ENCODE data around the gene ADRA2B.
A peak's percentile ranks its signal among the peaks of the same experiment; 100 is the strongest.

Gene ADRA2B

GRCh38 chr2:96122391-96122790 lies 6.0 kb upstream of the ADRA2B start:
- DNase-seq = no peak
- in situ Hi-C loops (cut with MboI; ENCODE audit: low pct_unique_long_range_greater_than_20kb, low sequenced_read_pairs) = loop anchor here (25.0 kb wide), 1 partner anchor 110 kb away; no protein-coding TSS in a partner anchor

GRCh38 chr2:96121414-96121813 lies 5.0 kb upstream of the ADRA2B start:
- DNase-seq = no peak
- in situ Hi-C loops (cut with MboI; ENCODE audit: low pct_unique_long_range_greater_than_20kb, low sequenced_read_pairs) = loop anchor here (25.0 kb wide), 1 partner anchor 109 kb away; no protein-coding TSS in a partner anchor

- DNase-seq = no peak
- in situ Hi-C loops (cut with MboI; ENCODE audit: low pct_unique_long_range_greater_than_20kb, low sequenced_read_pairs) = loop anchor here (25.0 kb wide), 1 partner anchor 109 kb away; no protein-coding TSS in a partner anchor
Observed at GRCh38 chr2:96120991-96121390, 4.6 kb upstream of the ADRA2B start.

GRCh38 chr2:96120091-96120720 lies 3.8 kb upstream of the ADRA2B start:
- in situ Hi-C loops (cut with MboI; ENCODE audit: low pct_unique_long_range_greater_than_20kb, low sequenced_read_pairs) = loop anchor here (25.0 kb wide), 1 partner anchor 108 kb away; no protein-coding TSS in a partner anchor
- DNase-seq = peak; percentile 77

GRCh38 chr2:96119389-96119751 lies 3.0 kb upstream of the ADRA2B start:
- in situ Hi-C loops (cut with MboI; ENCODE audit: low pct_unique_long_range_greater_than_20kb, low sequenced_read_pairs) = loop anchor here (25.0 kb wide), 1 partner anchor 107 kb away; no protein-coding TSS in a partner anchor
- DNase-seq = no peak

GRCh38 chr2:96118698-96119388 lies 2.5 kb upstream of the ADRA2B start:
- in situ Hi-C loops (cut with MboI; ENCODE audit: low pct_unique_long_range_greater_than_20kb, low sequenced_read_pairs) = loop anchor here (25.0 kb wide), 1 partner anchor 107 kb away; no protein-coding TSS in a partner anchor
- no peak for DNase-seq

- in situ Hi-C loops (cut with MboI; ENCODE audit: low pct_unique_long_range_greater_than_20kb, low sequenced_read_pairs) = loop anchor here (25.0 kb wide), 1 partner anchor 106 kb away; no protein-coding TSS in a partner anchor
- DNase-seq = no peak
Observed at GRCh38 chr2:96117701-96118588, 1.6 kb upstream of the ADRA2B start.

GRCh38 chr2:96116879-96117533 lies 635 bp upstream of the ADRA2B start:
- DNase-seq = peak; percentile 51
- in situ Hi-C loops (cut with MboI; ENCODE audit: low pct_unique_long_range_greater_than_20kb, low sequenced_read_pairs) = loop anchor here (25.0 kb wide), 1 partner anchor 105 kb away; no protein-coding TSS in a partner anchor

- DNase-seq = no peak
- in situ Hi-C loops (cut with MboI; ENCODE audit: low pct_unique_long_range_greater_than_20kb, low sequenced_read_pairs) = loop anchor here (25.0 kb wide), 1 partner anchor 104 kb away; no protein-coding TSS in a partner anchor
Observed at GRCh38 chr2:96115631-96116423, 544 bp downstream of the ADRA2B start.

GRCh38 chr2:96114903-96115581 lies 1.3 kb downstream of the ADRA2B start:
- DNase-seq = no peak
- in situ Hi-C loops (cut with MboI; ENCODE audit: low pct_unique_long_range_greater_than_20kb, low sequenced_read_pairs) = loop anchor here (25.0 kb wide), 1 partner anchor 103 kb away; no protein-coding TSS in a partner anchor

- DNase-seq = no peak
- in situ Hi-C loops (cut with MboI; ENCODE audit: low pct_unique_long_range_greater_than_20kb, low sequenced_read_pairs) = loop anchor here (25.0 kb wide), 1 partner anchor 102 kb away; no protein-coding TSS in a partner anchor
Observed at GRCh38 chr2:96114546-96114902, 1.8 kb downstream of the ADRA2B start.

- in situ Hi-C loops (cut with MboI; ENCODE audit: low pct_unique_long_range_greater_than_20kb, low sequenced_read_pairs) = loop anchor here (25.0 kb wide), 1 partner anchor 102 kb away; no protein-coding TSS in a partner anchor
- no peak for DNase-seq
Observed at GRCh38 chr2:96113951-96114350, 2.4 kb downstream of the ADRA2B start.

- DNase-seq = no peak
- in situ Hi-C loops (cut with MboI; ENCODE audit: low pct_unique_long_range_greater_than_20kb, low sequenced_read_pairs) = loop anchor here (25.0 kb wide), 1 partner anchor 101 kb away; no protein-coding TSS in a partner anchor
Observed at GRCh38 chr2:96113367-96113677, 3.0 kb downstream of the ADRA2B start.

- in situ Hi-C loops (cut with MboI; ENCODE audit: low pct_unique_long_range_greater_than_20kb, low sequenced_read_pairs) = loop anchor here (25.0 kb wide), 1 partner anchor 100 kb away; no protein-coding TSS in a partner anchor
Observed at GRCh38 chr2:96112501-96113366, 3.6 kb downstream of the ADRA2B start.

GRCh38 chr2:96111823-96112500 lies 4.4 kb downstream of the ADRA2B start:
- DNase-seq = no peak

More at GRCh38 chr2:96112501-96113366, 3.6 kb downstream of the ADRA2B start:
- DNase-seq = no peak

GRCh38 chr2:96111257-96111640 lies 5.1 kb downstream of the ADRA2B start:
- in situ Hi-C loops (cut with MboI; ENCODE audit: low pct_unique_long_range_greater_than_20kb, low sequenced_read_pairs) = loop anchor here (25.0 kb wide), 1 partner anchor 99 kb away; no protein-coding TSS in a partner anchor
- no peak for DNase-seq

More at GRCh38 chr2:96111823-96112500, 4.4 kb downstream of the ADRA2B start:
- in situ Hi-C loops (cut with MboI; ENCODE audit: low pct_unique_long_range_greater_than_20kb, low sequenced_read_pairs) = loop anchor here (25.0 kb wide), 1 partner anchor 100 kb away; no protein-coding TSS in a partner anchor
